GM18499 (cell line): ENCODE measurements around the gene PTGER4.
A peak's percentile ranks its signal among the peaks of the same experiment; 100 is the strongest.
"Not testable (repeated sequence)": the region's sequence is repeated elsewhere in the genome, so short reads cannot be mapped to it uniquely, and the experiment has no call there.

Experiments used
- ATAC-seq: cut with Tn5 transposase; IDR thresholded peaks from one replicate; pipeline ENCODE4 v1.9.1; 2021; ENCODE audit warnings: moderate number of reproducible peaks; ENCODE audit not compliant: insufficient read depth, unreplicated experiment

The PTGER4 gene

GRCh38 chr5:40688127-40688761 is 8.5 kb downstream of the PTGER4 start:
- ATAC-seq: peak; percentile 60

GRCh38 chr5:40688996-40689395 is 9.3 kb downstream of the PTGER4 start:
- ATAC-seq: no peak

GRCh38 chr5:40689438-40689837 is 9.7 kb downstream of the PTGER4 start:
- peak; percentile 79 for ATAC-seq

GRCh38 chr5:40690267-40690666 is 10.6 kb downstream of the PTGER4 start:
- no peak for ATAC-seq

GRCh38 chr5:40691894-40692293 is 12.2 kb downstream of the PTGER4 start:
- no peak for ATAC-seq

GRCh38 chr5:40694433-40694832 is 14.7 kb downstream of the PTGER4 start:
- no peak for ATAC-seq

- ATAC-seq: no peak
Observed at GRCh38 chr5:40700116-40700782, 20.5 kb downstream of the PTGER4 start.

- ATAC-seq: not testable (repeated sequence)
Observed at GRCh38 chr5:40702027-40702426, 22.3 kb downstream of the PTGER4 start.

- not testable (repeated sequence) for ATAC-seq
Observed at GRCh38 chr5:40705484-40705883, 25.8 kb downstream of the PTGER4 start.

- not testable (repeated sequence) for ATAC-seq
Observed at GRCh38 chr5:40710575-40710974, 30.9 kb downstream of the PTGER4 start.

GRCh38 chr5:40714001-40714400 is 34.3 kb downstream of the PTGER4 start:
- ATAC-seq: no peak

- no peak for ATAC-seq
Observed at GRCh38 chr5:40716000-40716399, 36.3 kb downstream of the PTGER4 start.

- no peak for ATAC-seq
Observed at GRCh38 chr5:40716590-40716989, 36.9 kb downstream of the PTGER4 start.

- ATAC-seq: no peak
Observed at GRCh38 chr5:40717281-40717680, 37.6 kb downstream of the PTGER4 start.

- no peak for ATAC-seq
Observed at GRCh38 chr5:40720069-40720468, 40.4 kb downstream of the PTGER4 start.

- ATAC-seq: not testable (repeated sequence)
Observed at GRCh38 chr5:40722497-40722911, 42.8 kb downstream of the PTGER4 start.

GRCh38 chr5:40733434-40733833 is 53.7 kb downstream of the PTGER4 start:
- no peak for ATAC-seq

GRCh38 chr5:40733879-40734563 is 54.3 kb downstream of the PTGER4 start:
- no peak for ATAC-seq

GRCh38 chr5:40734986-40735385 is 55.3 kb downstream of the PTGER4 start:
- no peak for ATAC-seq

GRCh38 chr5:40735609-40736008 is 55.9 kb downstream of the PTGER4 start:
- no peak for ATAC-seq

GRCh38 chr5:40736103-40736875 is 56.6 kb downstream of the PTGER4 start:
- no peak for ATAC-seq
